ENCODE data around the gene ARAP2.

GRCh38 chr4:36183665-36184393, 60.5 kb downstream of the ARAP2 start:
- no peak for TF ChIP-seq CTCF (IDR thresholded peaks at IDR 0.05 in 8 of 11, conservative IDR thresholded peaks at IDR 0.05 in 3 of 11)
- TF ChIP-seq POLR2AphosphoS5 (IDR thresholded peaks at IDR 0.05) = no peak

Data from spleen (tissue), 7 donors.